Urinary bladder (tissue), 2 donors: ENCODE data around the gene HMGN3. TPM values are rescaled to one million over a fixed set of nuclear protein-coding genes. Genes with fewer than 3 reads are reported as not detected.

Experiments used
- polyA plus RNA-seq: library from polyadenylated mRNA; stranded (reverse); fragments of 200-250 nt; gene quantifications from one replicate; pipeline ENCODE4 v1.2.3, GENCODE V29; 2013
- total RNA-seq: library from RNA; depleted of rRNA; stranded (reverse); fragments of >200 nt; gene quantifications from one replicate; pipeline ENCODE4 v1.2.3, GENCODE V29; 2014
- donor health status: healthy.

HMGN3 gene
- total and polyA plus RNA-seq, 2 donors, result 84.0 to 93.1 TPM

Other genes starting within 250 kb of the HMGN3 start
- gene PHIP, start 156.4 kb downstream of the HMGN3 start, total RNA-seq, result 89.9 TPM
- 11.1 TPM for gene PHIP, start 156.4 kb downstream of the HMGN3 start, polyA plus RNA-seq